ENCODE data around the gene HID1. TPM values are rescaled to one million over a fixed set of nuclear protein-coding genes. Genes with fewer than 3 reads are reported as not detected.

Gene HID1
- total RNA-seq, 1 donor: 4.3 TPM

GRCh38 chr17:74947041-74947754 lies 25.4 kb downstream of the HID1 start:
- no peak for TF ChIP-seq CTCF (IDR thresholded peaks at IDR 0.05; ENCODE audit: insufficient read depth, low read depth, low read length)
- no peak overlapping the region for H3K4me3 ChIP-seq (ENCODE audit: low read depth, low read length)
- no peak for DNase-seq (ENCODE audit: low read depth)

GRCh38 chr17:74946641-74947040 lies 25.9 kb downstream of the HID1 start:
- no peak for DNase-seq (ENCODE audit: low read depth)
- TF ChIP-seq CTCF (IDR thresholded peaks at IDR 0.05; ENCODE audit: insufficient read depth, low read depth, low read length): no peak
- H3K4me3 ChIP-seq (ENCODE audit: low read depth, low read length): no peak overlapping the region

GRCh38 chr17:74945543-74945942 lies 27.0 kb downstream of the HID1 start:
- DNase-seq (ENCODE audit: low read depth): no peak
- TF ChIP-seq CTCF (IDR thresholded peaks at IDR 0.05; ENCODE audit: insufficient read depth, low read depth, low read length): no peak
- H3K4me3 ChIP-seq (ENCODE audit: low read depth, low read length): no peak overlapping the region

GRCh38 chr17:74943808-74944522 lies 28.6 kb downstream of the HID1 start:
- no peak for DNase-seq (ENCODE audit: low read depth)
- no peak overlapping the region for H3K4me3 ChIP-seq (ENCODE audit: low read depth, low read length)
- no peak for TF ChIP-seq CTCF (IDR thresholded peaks at IDR 0.05; ENCODE audit: insufficient read depth, low read depth, low read length)

GRCh38 chr17:74941128-74941725 lies 31.3 kb downstream of the HID1 start:
- TF ChIP-seq CTCF (IDR thresholded peaks at IDR 0.05; ENCODE audit: insufficient read depth, low read depth, low read length): no peak
- no peak overlapping the region for H3K4me3 ChIP-seq (ENCODE audit: low read depth, low read length)
- DNase-seq (ENCODE audit: low read depth): no peak

- no peak for DNase-seq (ENCODE audit: low read depth)
- no peak for TF ChIP-seq CTCF (IDR thresholded peaks at IDR 0.05; ENCODE audit: insufficient read depth, low read depth, low read length)
- no peak overlapping the region for H3K4me3 ChIP-seq (ENCODE audit: low read depth, low read length)
Observed at GRCh38 chr17:74939534-74939933, 33.0 kb downstream of the HID1 start.
